ENCODE results near the gene CHST3.

GRCh38 chr10:71923138-71923692 is 41.0 kb upstream of the CHST3 start:
- no peak for TF ChIP-seq CTCF (IDR thresholded peaks at IDR 0.05)
- TF ChIP-seq POLR2AphosphoS5 (IDR thresholded peaks at IDR 0.05) = no peak
